HG02623 (cell line): ENCODE measurements around the gene DIAPH1.

Experiments
- ATAC-seq: cut with Tn5 transposase; IDR thresholded peaks from one replicate; pipeline ENCODE4 v1.9.1; 2021; ENCODE audit warnings: moderate library complexity; ENCODE audit not compliant: unreplicated experiment

Gene DIAPH1

GRCh38 chr5:141640051-141640415, 21.2 kb upstream of the DIAPH1 start:
- no peak for ATAC-seq

GRCh38 chr5:141639357-141640050, 20.7 kb upstream of the DIAPH1 start:
- no peak for ATAC-seq

GRCh38 chr5:141638771-141639170, 20.0 kb upstream of the DIAPH1 start:
- no peak for ATAC-seq

GRCh38 chr5:141637767-141638419, 19.1 kb upstream of the DIAPH1 start:
- ATAC-seq: peak; percentile 22

GRCh38 chr5:141637123-141637766, 18.4 kb upstream of the DIAPH1 start:
- peak; percentile 13 for ATAC-seq

- ATAC-seq: peak; percentile 64
Observed at GRCh38 chr5:141636413-141637122, 17.8 kb upstream of the DIAPH1 start, which contains the start of the genes HDAC3 and RELL2. Gene HDAC3, minus strand, starts transcription at chr5:141636849. Its CDS starts 59 bp downstream, at chr5:141636790. Gene RELL2, plus strand, starts transcription at chr5:141636997. Its CDS starts 1,229 bp downstream, at chr5:141638226.

- no peak for ATAC-seq
Observed at GRCh38 chr5:141636106-141636412, 17.3 kb upstream of the DIAPH1 start.

GRCh38 chr5:141635646-141636045, 16.8 kb upstream of the DIAPH1 start:
- no peak for ATAC-seq

GRCh38 chr5:141634720-141635119, 15.9 kb upstream of the DIAPH1 start:
- ATAC-seq: no peak

GRCh38 chr5:141633871-141634561, 15.2 kb upstream of the DIAPH1 start:
- ATAC-seq: peak; percentile 58

- ATAC-seq: no peak
Observed at GRCh38 chr5:141632650-141633049, 13.8 kb upstream of the DIAPH1 start.

- ATAC-seq: no peak
Observed at GRCh38 chr5:141630570-141631140, 11.9 kb upstream of the DIAPH1 start.

- ATAC-seq: no peak
Observed at GRCh38 chr5:141628175-141628788, 9.5 kb upstream of the DIAPH1 start.

GRCh38 chr5:141623611-141624010, 4.8 kb upstream of the DIAPH1 start:
- ATAC-seq: no peak

GRCh38 chr5:141623186-141623585, 4.4 kb upstream of the DIAPH1 start:
- peak; percentile 60 for ATAC-seq

GRCh38 chr5:141618030-141618803, 583 bp downstream of the DIAPH1 start:
- peak; percentile 18 for ATAC-seq

- ATAC-seq: no peak
Observed at GRCh38 chr5:141617682-141618029, 1.1 kb downstream of the DIAPH1 start.

GRCh38 chr5:141617128-141617527, 1.7 kb downstream of the DIAPH1 start:
- ATAC-seq: no peak

GRCh38 chr5:141615991-141616720, 2.6 kb downstream of the DIAPH1 start:
- ATAC-seq: no peak
